Measurements from ENCODE around the gene SPATA2.

DNA sequence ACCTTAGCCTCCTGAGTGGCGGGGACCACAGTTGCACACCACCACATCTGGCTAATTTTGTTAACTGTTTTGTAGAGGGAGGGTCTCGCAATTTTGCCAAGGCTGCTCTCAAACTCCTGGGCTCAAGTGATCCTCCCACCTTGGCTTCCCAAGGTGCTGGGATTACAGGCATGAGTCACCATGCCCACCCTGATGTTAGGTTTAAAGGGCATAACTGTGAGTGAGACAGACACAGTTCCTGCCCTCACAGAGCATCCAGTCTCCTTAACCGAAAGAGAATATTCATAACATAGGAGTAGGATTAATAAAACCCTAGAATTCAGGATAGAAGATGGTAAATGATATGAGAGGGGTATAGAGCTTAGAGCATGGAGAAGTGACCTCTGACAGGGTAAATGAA, 3.1 kb upstream of the SPATA2 start:
- TF ChIP-seq POLR2AphosphoS5 (IDR thresholded peaks at IDR 0.05; ENCODE audit: low read depth, low read length) (no peak), TAF1 (IDR thresholded peaks at IDR 0.05; ENCODE audit: low read depth, low read length) (no peak), POLR2A (IDR thresholded peaks at IDR 0.05; ENCODE audit: low read depth, low read length) (no peak), SPI1 (IDR thresholded peaks at IDR 0.05; ENCODE audit: low read depth, low read length) (no peak)

Measured in GM12891 (cell line).